ENCODE data around the gene TRIM40.
A peak's percentile ranks its signal among the peaks of the same experiment; 100 is the strongest.

The TRIM40 gene

GRCh38 chr6:30135757-30136156, at the start of gene TRIM40:
TSS of gene TRIM40 (plus strand) at chr6:30136140. CDS start at chr6:30137037, 897 bp downstream.
- no peak for DNase-seq (ENCODE audit: low read depth)

DNA sequence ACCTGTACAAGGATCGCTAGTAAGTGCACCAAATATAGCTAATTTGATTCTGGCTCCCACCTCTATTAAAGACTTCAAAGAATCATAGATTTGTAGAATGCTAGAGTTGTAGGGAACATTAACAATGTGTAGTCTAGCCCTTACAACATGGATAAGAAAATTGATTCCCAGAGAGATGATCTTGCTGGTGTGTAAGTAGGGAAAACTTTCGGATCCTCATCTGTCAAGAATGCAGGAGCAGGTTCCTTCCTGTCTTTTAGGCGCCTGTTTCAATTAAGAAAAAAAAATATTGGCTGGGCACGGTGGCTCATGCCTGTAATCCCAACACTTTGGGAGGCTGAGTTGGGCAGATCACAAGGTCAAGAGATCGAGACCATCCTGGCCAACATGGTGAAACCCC, 48.1 kb upstream of the TRIM40 start:
- no peak for DNase-seq (ENCODE audit: low read depth)

GRCh38 chr6:30091577-30092381, 44.2 kb upstream of the TRIM40 start:
- peak; percentile 91 for DNase-seq (ENCODE audit: low read depth)

DNA sequence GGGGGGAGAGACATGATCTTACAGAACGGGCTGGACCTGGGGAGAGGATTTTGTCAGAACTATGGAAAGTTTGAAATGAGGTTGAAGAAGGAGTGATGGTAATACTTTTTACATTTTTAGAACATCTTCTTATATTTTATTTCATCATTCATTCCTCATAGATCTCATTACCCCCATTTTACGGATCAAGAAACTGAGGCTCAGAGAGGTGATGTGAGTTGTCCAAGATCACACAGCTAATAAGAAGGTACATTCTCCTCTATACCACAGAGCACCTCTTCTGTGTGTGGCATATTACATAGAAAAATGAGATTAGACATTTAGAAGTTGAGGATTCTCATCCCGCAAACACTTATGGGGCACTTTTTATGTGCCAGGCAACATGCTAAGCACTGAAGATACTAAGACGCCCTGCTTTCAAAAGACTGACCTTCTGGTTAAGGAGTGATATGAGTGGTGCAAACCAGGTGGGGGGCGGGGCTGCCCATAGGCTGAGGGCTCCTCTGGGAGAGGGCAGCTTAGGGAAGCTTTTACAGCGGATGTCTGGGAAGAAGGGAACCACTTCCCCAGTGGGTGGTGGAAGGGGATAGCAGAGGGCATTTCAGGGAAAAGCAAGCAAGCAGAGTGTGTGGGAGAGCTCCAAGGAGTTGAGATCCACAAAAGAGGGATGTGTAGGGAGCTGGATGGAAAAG, 42.9 kb upstream of the TRIM40 start:
- DNase-seq (ENCODE audit: low read depth): no peak

DNA sequence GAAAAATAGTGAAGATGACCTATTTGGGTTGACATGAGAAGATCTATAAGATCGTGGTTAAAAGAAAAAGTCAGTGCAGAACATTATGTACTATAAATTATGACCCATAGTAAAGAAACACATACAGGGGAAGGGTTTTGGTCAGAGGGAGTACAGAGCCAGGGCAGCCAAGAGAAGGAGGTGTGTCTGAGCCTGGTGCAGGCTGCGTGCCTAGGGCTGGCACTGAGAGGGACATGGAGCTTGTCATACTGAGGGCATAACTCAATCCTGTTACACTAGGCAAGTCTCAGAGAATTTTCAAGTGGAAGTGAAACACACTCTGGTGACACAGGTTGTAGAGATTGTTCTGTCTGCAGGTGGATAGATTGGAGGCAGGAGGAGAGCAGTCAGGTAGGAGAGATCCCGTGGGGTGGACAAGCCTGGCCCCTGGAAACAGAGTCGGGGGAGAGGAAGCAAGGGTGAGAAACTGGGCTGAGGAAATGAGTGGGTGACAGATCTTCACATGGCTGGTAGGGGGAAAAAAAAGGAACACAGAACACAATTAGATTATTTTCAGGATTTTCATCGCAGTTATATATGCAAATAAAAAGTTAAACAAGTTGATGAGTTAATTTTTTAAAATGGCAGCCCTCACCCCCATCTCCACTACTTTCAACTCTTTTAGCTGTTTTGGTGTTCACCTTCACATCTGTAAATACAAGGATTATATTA, 41.8 kb upstream of the TRIM40 start:
- DNase-seq (ENCODE audit: low read depth): no peak

GRCh38 chr6:30096829-30097228, 39.1 kb upstream of the TRIM40 start:
- DNase-seq (ENCODE audit: low read depth): no peak

DNA sequence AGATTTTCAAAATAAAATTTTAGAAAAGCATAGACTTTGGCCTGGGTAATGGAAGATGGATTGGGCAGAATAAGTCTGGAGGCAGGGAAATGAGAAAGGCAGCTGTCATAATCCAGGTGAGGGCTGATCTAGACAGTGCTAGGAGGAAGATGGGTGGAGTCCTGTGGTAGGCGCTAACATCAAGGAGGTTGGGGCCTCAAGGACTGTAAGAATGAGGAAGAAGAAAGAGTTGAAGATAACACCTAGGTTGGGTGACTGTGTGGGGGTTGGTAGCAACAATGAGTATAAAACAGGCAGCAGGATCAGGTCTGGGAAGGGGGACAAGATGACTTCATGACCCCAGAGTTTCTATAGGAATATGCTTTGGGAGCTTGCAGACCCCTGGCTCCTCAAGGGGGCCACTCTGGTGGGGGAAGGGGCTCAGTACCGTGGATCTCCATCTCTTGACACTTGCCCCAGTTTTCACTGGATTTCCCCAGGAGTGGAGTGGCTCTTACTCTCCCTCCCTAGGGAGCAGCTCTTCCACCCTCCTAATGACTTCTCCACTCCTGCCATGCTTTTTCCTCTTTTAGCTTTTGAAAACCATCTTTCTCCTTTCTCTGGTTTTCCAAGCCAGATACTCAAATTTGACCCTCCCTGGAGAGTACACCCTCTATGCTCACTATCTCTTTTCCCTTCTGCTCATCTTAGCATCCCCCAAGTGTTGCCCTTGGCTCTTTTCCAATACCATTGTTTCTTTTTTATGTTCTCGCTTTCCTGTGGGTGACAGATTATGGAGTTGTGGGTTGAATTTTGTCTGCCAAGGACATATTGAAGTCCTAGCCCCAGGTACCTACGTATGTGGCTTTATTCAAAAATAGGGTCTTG, 37.8 kb upstream of the TRIM40 start:
- no peak for DNase-seq (ENCODE audit: low read depth)

- DNase-seq (ENCODE audit: low read depth): no peak
These were observed 35.8 kb upstream of the TRIM40 start for GRCh38 chr6:30100154-30100553.

GRCh38 chr6:30100585-30101443, 35.1 kb upstream of the TRIM40 start:
- DNase-seq (ENCODE audit: low read depth): no peak

GRCh38 chr6:30101444-30102413, 34.2 kb upstream of the TRIM40 start:
- DNase-seq (ENCODE audit: low read depth): no peak

DNA sequence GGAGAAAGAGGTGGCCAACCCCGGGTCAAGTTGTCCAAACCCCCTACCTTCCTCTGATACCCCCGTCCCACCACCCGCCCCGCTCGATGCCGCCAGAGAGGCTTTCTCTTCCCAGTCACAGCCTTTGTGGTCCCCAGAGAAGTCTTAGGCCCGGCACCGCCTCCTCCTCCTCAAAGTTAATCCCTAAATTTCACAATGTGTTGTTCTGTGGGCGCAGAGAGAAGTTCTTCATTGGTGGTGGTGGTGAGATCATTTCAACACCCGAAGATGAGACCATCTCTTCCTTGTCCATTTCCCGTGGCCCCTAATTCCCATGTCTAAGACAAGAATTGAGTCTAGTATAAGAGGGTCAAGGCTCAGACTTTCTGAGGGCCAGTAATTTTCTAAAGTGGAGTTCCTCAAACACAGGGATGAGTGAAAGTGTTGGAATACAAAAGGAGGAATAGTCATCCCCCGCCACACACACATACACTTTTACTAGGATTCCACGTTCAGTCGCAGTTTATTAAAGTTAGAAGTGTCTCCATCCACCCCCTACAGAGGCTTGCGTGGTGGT, 33.4 kb upstream of the TRIM40 start:
- no peak for DNase-seq (ENCODE audit: low read depth)

DNA sequence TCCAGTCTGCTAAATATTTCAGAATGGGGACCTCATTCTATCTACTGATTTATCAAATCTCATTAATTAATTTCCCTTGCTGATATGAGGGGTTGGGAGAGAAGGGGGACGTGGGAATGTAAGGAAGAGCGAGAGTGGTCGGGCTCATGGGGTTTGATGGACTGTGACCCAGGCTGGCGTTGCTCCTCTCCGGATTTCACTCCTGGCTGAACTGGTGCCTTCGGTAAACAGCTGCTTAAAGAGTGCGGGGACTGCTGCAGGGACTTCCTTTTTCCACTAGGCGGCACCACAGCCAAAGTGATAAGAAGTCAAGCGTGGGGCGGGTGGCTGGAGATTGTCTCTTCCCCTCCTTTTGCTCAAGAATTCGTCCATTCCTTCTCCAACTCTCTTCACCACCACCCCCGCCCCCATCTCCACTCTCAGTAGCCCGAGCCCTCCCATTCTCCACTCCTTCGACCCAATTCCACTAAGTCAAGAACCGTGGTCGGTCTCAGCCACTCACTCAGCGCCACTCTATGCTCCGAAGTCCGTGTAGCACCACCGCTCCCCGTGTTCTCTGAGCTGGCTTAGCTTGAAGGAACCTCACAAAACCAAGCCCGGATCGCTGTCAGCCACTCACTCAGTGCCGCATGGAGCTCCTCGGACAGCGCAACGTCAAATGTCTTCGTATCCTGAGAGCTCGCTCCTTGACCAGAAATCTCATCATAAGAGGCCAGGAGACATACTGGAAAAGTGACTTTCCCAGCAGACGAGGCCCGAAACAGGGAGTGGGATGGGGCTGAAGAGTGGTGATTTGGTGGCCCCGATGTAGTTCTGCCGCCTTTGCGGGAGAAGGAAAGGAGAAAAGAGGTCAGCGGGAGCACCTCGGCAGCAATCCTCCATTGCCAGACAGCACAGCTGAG, 32.7 kb upstream of the TRIM40 start:
- DNase-seq (ENCODE audit: low read depth): no peak

- DNase-seq (ENCODE audit: low read depth): no peak
These were observed 32.1 kb upstream of the TRIM40 start for GRCh38 chr6:30103872-30104179.

DNA sequence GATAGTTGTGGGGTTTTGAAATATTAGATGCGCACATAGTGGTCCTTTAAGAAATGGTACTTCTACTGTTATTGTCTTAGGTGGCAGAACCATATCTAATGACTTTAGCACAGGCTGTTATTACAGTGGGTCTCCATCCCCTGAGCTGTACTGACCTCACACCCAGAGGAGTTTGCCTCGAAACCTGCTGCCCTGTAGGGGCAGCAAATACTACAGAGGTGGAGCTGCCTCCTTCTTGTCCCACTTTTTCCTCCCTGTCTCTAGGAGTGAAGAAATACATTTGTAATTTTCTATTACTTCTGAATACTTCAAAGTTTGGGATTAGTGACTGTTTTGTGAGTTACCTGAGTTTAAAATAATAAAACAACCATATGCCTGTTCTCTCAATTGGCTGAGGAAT, 31.3 kb upstream of the TRIM40 start:
- no peak for DNase-seq (ENCODE audit: low read depth)

- DNase-seq (ENCODE audit: low read depth): no peak
These were observed 24.6 kb upstream of the TRIM40 start for GRCh38 chr6:30111266-30111856.

GRCh38 chr6:30112402-30112994, 23.4 kb upstream of the TRIM40 start:
- DNase-seq (ENCODE audit: low read depth): no peak

DNA sequence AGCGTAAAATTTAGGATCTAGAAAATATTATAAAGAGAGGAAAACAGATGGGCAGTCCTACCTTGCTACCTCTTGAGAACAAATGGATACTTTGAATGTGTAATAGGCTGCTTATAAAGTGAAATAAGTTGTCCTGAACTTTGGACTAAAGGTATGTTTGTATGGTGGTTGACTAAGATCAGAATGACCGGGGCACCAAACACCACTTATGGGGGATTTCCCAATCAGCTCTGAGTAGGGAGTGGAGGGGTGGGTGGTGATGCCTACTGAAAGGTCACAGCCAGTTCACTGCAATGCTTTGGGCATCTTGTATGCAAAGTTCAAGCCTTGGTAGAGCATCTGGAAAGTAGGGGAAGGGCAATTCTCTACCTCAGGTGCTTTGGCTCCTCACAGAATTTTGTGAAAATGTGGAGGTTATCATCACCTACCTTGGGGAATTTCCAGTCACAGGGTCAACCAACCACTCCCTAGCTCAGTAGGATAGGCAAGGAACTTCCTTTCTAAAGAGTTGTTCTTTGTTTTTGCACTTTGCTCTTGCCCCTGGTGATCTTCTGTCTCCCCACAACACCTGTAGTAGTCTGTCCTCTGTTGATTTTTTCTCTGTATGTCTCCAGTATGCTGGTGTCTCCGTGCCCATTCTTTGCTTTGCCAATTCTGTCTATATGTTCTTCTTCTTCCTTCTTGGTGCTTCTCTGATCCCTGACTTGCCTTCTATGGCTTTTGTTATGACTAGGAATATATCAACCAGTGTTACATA, 22.8 kb upstream of the TRIM40 start, which contains the start of gene TRIM31:
Gene TRIM31 (minus strand): TSS at position 88 of the 757 bp plus-strand sequence. CDS start 285 bp downstream, outside the sequence.
- DNase-seq (ENCODE audit: low read depth): no peak
